H9 (cell line): ENCODE measurements around the gene TPP2. TPM values are rescaled to one million over a fixed set of nuclear protein-coding genes. Genes with fewer than 3 reads are reported as not detected.
A peak's percentile ranks its signal among the peaks of the same experiment; 100 is the strongest.

Experiments used
- DNase-seq: peaks from one replicate; pipeline ENCODE4 v3.0.0-alpha.2; 2017
- H2AFZ ChIP-seq: one replicate; pipeline ENCODE4 v1.6.1; 2013; ENCODE audit warnings: mild to moderate bottlenecking, low read length, control low read depth, moderate library complexity
- H2AK5ac ChIP-seq: 2 replicates; pipeline ENCODE4 v1.6.1; 2013; ENCODE audit warnings: low read length, control low read depth, mixed read lengths; ENCODE audit not compliant: insufficient read length
- H2BK120ac ChIP-seq: one replicate; pipeline ENCODE4 v1.6.1; 2013; ENCODE audit warnings: low read depth, mild to moderate bottlenecking, low read length, control low read depth, inconsistent platforms; ENCODE audit not compliant: poor library complexity, severe bottlenecking
- H2BK12ac ChIP-seq: 2 replicates; pipeline ENCODE4 v1.6.1; 2013; ENCODE audit warnings: low read length, control low read depth, mixed read lengths, low read depth; ENCODE audit not compliant: insufficient read length
- H2BK15ac ChIP-seq: 2 replicates; pipeline ENCODE4 v1.6.1; 2013; ENCODE audit warnings: low read depth, low read length, control low read depth
- H2BK20ac ChIP-seq: one replicate; pipeline ENCODE4 v1.6.1; 2013; ENCODE audit warnings: low read depth, mild to moderate bottlenecking, low read length, control low read depth, inconsistent platforms; ENCODE audit not compliant: poor library complexity, severe bottlenecking
- H2BK5ac ChIP-seq: 2 replicates; pipeline ENCODE4 v1.6.1; 2013; ENCODE audit warnings: low read length, control low read depth, mixed read lengths; ENCODE audit not compliant: insufficient read length
- H3K14ac ChIP-seq: 2 replicates; pipeline ENCODE4 v1.6.1; 2013; ENCODE audit warnings: low read length, control low read depth; ENCODE audit not compliant: insufficient read depth
- H3K18ac ChIP-seq: 2 replicates; pipeline ENCODE4 v1.6.1; 2013; ENCODE audit warnings: low read depth, mild to moderate bottlenecking, mixed read lengths, low read length, control low read depth; ENCODE audit not compliant: insufficient read length
- H3K23ac ChIP-seq: 2 replicates; pipeline ENCODE4 v1.6.1; 2013; ENCODE audit warnings: low read length, control low read depth, mixed read lengths, low read depth; ENCODE audit not compliant: insufficient read length
- H3K23me2 ChIP-seq: 2 replicates; pipeline ENCODE4 v1.6.1; 2013; ENCODE audit warnings: low read depth, mild to moderate bottlenecking, mixed read lengths, low read length, control low read depth; ENCODE audit not compliant: insufficient read length, poor library complexity, severe bottlenecking
- H3K27ac ChIP-seq: 2 replicates; pipeline ENCODE4 v1.5.1; 2013; ENCODE audit warnings: low read length, control low read depth, mixed read lengths, low read depth; ENCODE audit not compliant: insufficient read length
- H3K27me3 ChIP-seq: 2 replicates; pipeline ENCODE4 v1.6.1; 2013; ENCODE audit warnings: low read length, control low read depth, inconsistent platforms; ENCODE audit not compliant: insufficient read depth
- H3K4ac ChIP-seq: 2 replicates; pipeline ENCODE4 v1.6.1; 2013; ENCODE audit warnings: low read depth, mild to moderate bottlenecking, control low read depth, inconsistent platforms, low read length, moderate library complexity
- H3K4me1 ChIP-seq: 2 replicates; pipeline ENCODE4 v1.6.1; 2013; ENCODE audit warnings: low read length, control low read depth, inconsistent platforms; ENCODE audit not compliant: insufficient read depth
- H3K4me2 ChIP-seq: 2 replicates; pipeline ENCODE4 v1.6.1; 2013; ENCODE audit warnings: low read length, control low read depth, mixed read lengths; ENCODE audit not compliant: insufficient read length, insufficient read depth
- H3K56ac ChIP-seq: 2 replicates; pipeline ENCODE4 v1.6.1; 2013; ENCODE audit warnings: low read depth, mild to moderate bottlenecking, mixed read lengths, low read length, control low read depth; ENCODE audit not compliant: insufficient read length
- H3K79me1 ChIP-seq: 2 replicates; pipeline ENCODE4 v1.6.1; 2013; ENCODE audit warnings: low read depth, mild to moderate bottlenecking, moderate library complexity, low read length, control low read depth, inconsistent platforms; ENCODE audit not compliant: insufficient read depth, poor library complexity, severe bottlenecking
- H3K79me2 ChIP-seq: 2 replicates; pipeline ENCODE4 v1.6.1; 2013; ENCODE audit warnings: low read length, control low read depth, inconsistent platforms; ENCODE audit not compliant: insufficient read depth
- H3K9ac ChIP-seq: 2 replicates; pipeline ENCODE4 v1.6.1; 2013; ENCODE audit warnings: low read length, control low read depth, mixed read lengths; ENCODE audit not compliant: insufficient read length; ENCODE audit errors: extremely low read depth
- H3K9me3 ChIP-seq: one replicate; pipeline ENCODE4 v1.6.1; 2013; ENCODE audit warnings: low read depth, low read length, inconsistent platforms; ENCODE audit not compliant: control insufficient read depth
- H3T11ph ChIP-seq: one replicate; pipeline ENCODE4 v1.6.1; 2013; ENCODE audit warnings: mild to moderate bottlenecking, low read length, control low read depth, inconsistent platforms
- H4K20me1 ChIP-seq: one replicate; pipeline ENCODE4 v1.6.1; 2013; ENCODE audit not compliant: control insufficient read depth, insufficient read length, insufficient read depth
- H4K5ac ChIP-seq: 2 replicates; pipeline ENCODE4 v1.6.1; 2013; ENCODE audit warnings: low read depth, mild to moderate bottlenecking, mixed read lengths, low read length, control low read depth; ENCODE audit not compliant: insufficient read length
- H4K8ac ChIP-seq: replicated peaks from 2 replicates; pipeline ENCODE4 v1.6.1; 2013; ENCODE audit warnings: low read length, control low read depth, mixed read lengths, low read depth; ENCODE audit not compliant: insufficient read length
- H4K91ac ChIP-seq: 2 replicates; pipeline ENCODE4 v1.6.1; 2013; ENCODE audit warnings: low read depth, mild to moderate bottlenecking, moderate library complexity, mixed read lengths, low read length, control low read depth; ENCODE audit not compliant: insufficient read length
- H3K27ac Mint-ChIP-seq, 3 experiments: 2 replicates in 2 of 3; 3 replicates in 1 of 3; pipeline ENCODE4 v1.8.0; 2020 to 2021; ENCODE audit warnings: mixed read lengths in 3 of 3, mild to moderate bottlenecking in 1 of 3, moderate library complexity in 1 of 3
- H3K27me3 Mint-ChIP-seq: 2 replicates; pipeline ENCODE4 v1.8.0; 2021; ENCODE audit warnings: low read depth, mild to moderate bottlenecking, moderate library complexity, mixed read lengths
- H3K36me3 Mint-ChIP-seq, 3 experiments: 2 replicates in 2 of 3; 3 replicates in 1 of 3; pipeline ENCODE4 v1.8.0; 2020 to 2021; ENCODE audit warnings: low read depth in 3 of 3, mixed read lengths in 3 of 3; ENCODE audit not compliant: insufficient read depth in 1 of 3
- H3K4me1 Mint-ChIP-seq, 2 experiments: 2 replicates each; pipeline ENCODE4 v1.8.0; 2020; ENCODE audit warnings: mixed read lengths in 2 of 2
- H3K4me3 Mint-ChIP-seq, 2 experiments: 2 replicates in 1 of 2; 3 replicates in 1 of 2; pipeline ENCODE4 v1.8.0; 2020 to 2021; ENCODE audit warnings: mild to moderate bottlenecking in 2 of 2, mixed read lengths in 2 of 2, moderate library complexity in 1 of 2
- H3K9me3 Mint-ChIP-seq, 2 experiments: 2 replicates in 1 of 2; 3 replicates in 1 of 2; pipeline ENCODE4 v1.8.0; 2020; ENCODE audit warnings: mild to moderate bottlenecking in 2 of 2, mixed read lengths in 2 of 2, moderate library complexity in 1 of 2
- CTCF ChIP-seq: fragments of 200-600 bp; sonication (generic); conservative IDR thresholded peaks from 3 replicates; pipeline ENCODE4 v1.8.0; 2021; ENCODE audit warnings: antibody characterized with exemption, mild to moderate bottlenecking
- WGBS: extraction: QIAGEN DNeasy Blood & Tissue Kit; methylation state at CpG from one replicate; pipeline ENCODE4 v1.1.7; 2013; ENCODE audit warnings: missing lambda C conversion rate, low lambda C conversion rate, mixed read lengths; ENCODE audit not compliant: insufficient read length; ENCODE audit errors: extremely low coverage; 5-methylcytosine and 5-hydroxymethylcytosine counted together
- total RNA-seq: library from RNA; stranded (reverse); gene quantifications from 2 replicates; pipeline ENCODE4 v1.2.1, GENCODE V29; 2021

The TPP2 gene
- total RNA-seq, 1 experiment from 2014 or later: 63.5 TPM

- Histone ChIP-seq H2AFZ (no peak overlapping the region), H4K5ac (no peak overlapping the region), H3K27ac (no peak overlapping the region), H3K9me3 (no peaks in the 10 kb centered on the region), H3K14ac (no peak overlapping the region), H3T11ph (no peak overlapping the region), H2BK5ac (no peak overlapping the region), H3K56ac (no peak overlapping the region), H3K4ac (no peak overlapping the region), H4K20me1 (no peaks in the 10 kb centered on the region), H3K23me2 (no peaks in the 10 kb centered on the region), H3K4me2 (no peak overlapping the region), H2AK5ac (no peak overlapping the region), H3K79me1 (no peaks in the 10 kb centered on the region), H3K27me3 (no peaks in the 10 kb centered on the region), H3K79me2 (no peaks in the 10 kb centered on the region), H2BK12ac (no peak overlapping the region), H2BK15ac (no peak overlapping the region), H3K9ac (no peak overlapping the region), H2BK120ac (no peak overlapping the region), H3K18ac (no peak overlapping the region), H4K91ac (no peak overlapping the region), H3K4me1 (no peaks in the 10 kb centered on the region), H2BK20ac (no peak overlapping the region), H3K23ac (no peak overlapping the region), H4K8ac (no peak overlapping the region)
- H3K27ac Mint-ChIP-seq: no peak overlapping the region
- H3K9me3 Mint-ChIP-seq: no peaks in the 10 kb centered on the region
- H3K4me3 Mint-ChIP-seq: no peak overlapping the region
- DNase-seq: no peak
- peak; percentile 86 for TF ChIP-seq CTCF
- H3K27me3 Mint-ChIP-seq: peaks cover 1% of the 10 kb centered on the region
- no peaks in the 10 kb centered on the region for H3K36me3 Mint-ChIP-seq
- H3K4me1 Mint-ChIP-seq: peaks cover 2% of the 10 kb centered on the region in 2 experiments; a peak in 1 of 4 replicates
- no CpG with 5 or more reads among the region's 5 CpGs for WGBS
These were observed 16.1 kb upstream of the TPP2 start for GRCh38 chr13:102580552-102581169.
